GM12878 (cell line): ENCODE data around the gene SUSD6. TPM values are rescaled to one million over a fixed set of nuclear protein-coding genes. Genes with fewer than 3 reads are reported as not detected.

Source experiments
- ATAC-seq: fragments of 200-7000 bp; cut with Tn5 transposase; 3 replicates; pipeline ENCODE4 v1.9.1; 2020; ENCODE audit warnings: mild to moderate bottlenecking, moderate library complexity
- BruUV-seq: library from RNA; stranded (reverse); fragments of 400-500 nt; replicated peaks from 2 replicates; lab custom pipeline; 2021; lab: Mats Ljungman, UMichigan
- CTCF ChIA-PET: fragments of 300-600 bp; sonication (Branson Sonifier 250); formaldehyde crosslinking; extraction: SDS; loops from one replicate; lab custom pipeline; 2021; ENCODE audit warnings: inconsistent platforms; lab: Yijun Ruan, JAX
- POLR2A ChIA-PET: fragments of 350-600 bp; formaldehyde crosslinking; extraction: SDS; loops from one replicate; lab custom pipeline; 2021; ENCODE audit warnings: inconsistent platforms; lab: Charles Lee
- RAD21 ChIA-PET: fragments of 300-600 bp; sonication (Branson Sonifier 250); formaldehyde crosslinking; loops from one replicate; lab custom pipeline; 2023; ENCODE audit warnings: antibody characterized with exemption; ENCODE audit not compliant: unreplicated experiment; lab: Charles Lee
- SMC1A ChIA-PET: fragments of 300-600 bp; sonication (Branson Sonifier 250); formaldehyde crosslinking; loops from one replicate; lab custom pipeline; 2023; ENCODE audit not compliant: unreplicated experiment, uncharacterized antibody; lab: Charles Lee
- DNase-seq: peaks from one replicate; pipeline ENCODE4 v3.0.0-alpha.2; 2011; ENCODE audit warnings: low read depth, low spot score
- FAIRE-seq: peaks from 3 replicates; lab custom pipeline; 2011; peaks lifted over from hg19 to GRCh38; lab: Jason Lieb, UNC
- H2AFZ ChIP-seq: 2 replicates; pipeline ENCODE4 v1.6.0; 2011; ENCODE audit warnings: low read depth, low read length, control low read depth; ENCODE audit not compliant: control insufficient read depth
- H3K27ac ChIP-seq: 2 replicates; pipeline ENCODE4 v1.5.1; 2011; ENCODE audit warnings: control low read depth; ENCODE audit not compliant: control insufficient read depth, insufficient read depth
- H3K27me3 ChIP-seq, 2 experiments: replicated peaks in 1 of 2; 2 replicates each; pipeline versions ENCODE4 v1.6.0 to v1.6.1; 2011; ENCODE audit warnings: low read length in 1 of 2; ENCODE audit not compliant: control insufficient read depth in 2 of 2, insufficient read depth in 2 of 2
- H3K36me3 ChIP-seq, 2 experiments: 2 replicates each; pipeline ENCODE4 v1.5.1; 2011; ENCODE audit warnings: low read length in 1 of 2; ENCODE audit not compliant: control insufficient read depth in 2 of 2, insufficient read depth in 2 of 2
- H3K4me1 ChIP-seq: 2 replicates; pipeline ENCODE4 v1.6.1; 2011; ENCODE audit warnings: mild to moderate bottlenecking, low read length, moderate library complexity, mixed read lengths; ENCODE audit not compliant: control insufficient read depth, insufficient read depth
- H3K4me2 ChIP-seq: 2 replicates; pipeline ENCODE4 v1.6.0; 2011; ENCODE audit warnings: control low read depth; ENCODE audit not compliant: control insufficient read depth, insufficient read depth
- H3K4me3 ChIP-seq: fragments of 200-600 bp; sonication (generic); 2 replicates; pipeline ENCODE4 v1.5.1; 2016
- H3K79me2 ChIP-seq: 2 replicates; pipeline ENCODE4 v1.6.0; 2011; ENCODE audit warnings: low read length; ENCODE audit not compliant: control insufficient read depth, insufficient read depth
- H3K9ac ChIP-seq: 2 replicates; pipeline ENCODE4 v1.8.0; 2011; ENCODE audit warnings: low read length, control low read depth, mixed read lengths; ENCODE audit not compliant: control insufficient read depth, insufficient read depth
- H3K9me3 ChIP-seq: replicated peaks from 3 replicates; pipeline ENCODE4 v1.5.1; 2011; ENCODE audit warnings: mild to moderate bottlenecking, low read length; ENCODE audit not compliant: control insufficient read depth, insufficient read depth
- H4K20me1 ChIP-seq: 2 replicates; pipeline ENCODE4 v1.6.0; 2011; ENCODE audit not compliant: control insufficient read depth, insufficient read depth
- CEBPB ChIP-seq, 2 experiments: fragments of 150-350 bp in 1 of 2; IDR thresholded peaks; 2 replicates each; pipeline ENCODE4 v1.6.1; 2012 to 2014; ENCODE audit warnings: low read depth in 2 of 2, low read length in 2 of 2, borderline replicate concordance in 1 of 2, inconsistent platforms in 1 of 2
- ETV6 ChIP-seq, 2 experiments: fragments of 450-650 bp in 1 of 2; IDR thresholded peaks in 1 of 2; conservative IDR thresholded peaks in 1 of 2; 2 replicates each; pipeline ENCODE4 v1.6.1; 2014; ENCODE audit warnings: antibody characterized with exemption in 1 of 2, borderline replicate concordance in 1 of 2, low read depth in 1 of 2, mild to moderate bottlenecking in 1 of 2, moderate library complexity in 1 of 2
- IKZF1 ChIP-seq: fragments of 450-650 bp; conservative IDR thresholded peaks from 2 replicates; pipeline ENCODE4 v1.6.1; 2017; ENCODE audit warnings: antibody characterized with exemption, mild to moderate bottlenecking
- JUNB ChIP-seq: IDR thresholded peaks from 2 replicates; pipeline ENCODE4 v1.6.1; 2016; ENCODE audit warnings: antibody characterized with exemption, mild to moderate bottlenecking
- KDM1A ChIP-seq: fragments of 200-600 bp; sonication (generic); IDR thresholded peaks from 2 replicates; pipeline ENCODE4 v1.6.1; 2016; ENCODE audit warnings: borderline replicate concordance
- NFIC ChIP-seq: IDR thresholded peaks from 2 replicates; pipeline ENCODE4 v1.6.1; 2012; ENCODE audit warnings: low read depth, mild to moderate bottlenecking, inconsistent platforms, low read length, moderate library complexity
- NR2C2 ChIP-seq: IDR thresholded peaks from 2 replicates; pipeline ENCODE4 v1.6.1; 2011; ENCODE audit warnings: borderline replicate concordance, low read depth; ENCODE audit not compliant: control insufficient read depth, insufficient read length
- NRF1 ChIP-seq: conservative IDR thresholded peaks from 2 replicates; pipeline ENCODE4 v1.6.1; 2011; ENCODE audit warnings: mild to moderate bottlenecking, low read depth, low read length, improper control_type of control experiment
- POLR2AphosphoS2 ChIP-seq: IDR thresholded peaks from 2 replicates; pipeline ENCODE4 v1.6.1; 2011; ENCODE audit warnings: low read depth, mild to moderate bottlenecking, low read length, improper control_type of control experiment, moderate library complexity
- RBBP5 ChIP-seq: fragments of 200-600 bp; sonication (generic); conservative IDR thresholded peaks from 2 replicates; pipeline ENCODE4 v1.6.1; 2016
- RCOR1 ChIP-seq: conservative IDR thresholded peaks from 2 replicates; pipeline ENCODE4 v1.6.1; 2012; ENCODE audit warnings: low read depth, low read length, improper control_type of control experiment
- SMARCA5 ChIP-seq: fragments of 450-650 bp; IDR thresholded peaks from 2 replicates; pipeline ENCODE4 v1.6.1; 2017; ENCODE audit warnings: mild to moderate bottlenecking
- SP1 ChIP-seq: IDR thresholded peaks from one replicate; pipeline ENCODE4 v1.6.1; 2011; ENCODE audit warnings: low read depth, low read length
- SPI1 ChIP-seq: IDR thresholded peaks from 2 replicates; pipeline ENCODE4 v1.6.1; 2011; ENCODE audit warnings: low read depth, mild to moderate bottlenecking, low read length, moderate library complexity, borderline replicate concordance; ENCODE audit not compliant: insufficient read depth
- SREBF2 ChIP-seq: IDR thresholded peaks from 2 replicates; pipeline ENCODE4 v1.6.1; 2012; ENCODE audit warnings: mild to moderate bottlenecking, low read length
- YBX1 ChIP-seq: fragments of 450-650 bp; IDR thresholded peaks from 2 replicates; pipeline ENCODE4 v1.6.1; 2016; ENCODE audit warnings: antibody characterized with exemption
- ZZZ3 ChIP-seq: IDR thresholded peaks from 2 replicates; pipeline ENCODE4 v1.6.1; 2011; ENCODE audit warnings: low read depth; ENCODE audit not compliant: control insufficient read depth, insufficient read length
- WGBS: methylation state at CpG from one replicate; pipeline ENCODE4 v1.1.6; 2016; ENCODE audit warnings: low lambda C conversion rate; ENCODE audit not compliant: insufficient replicate concordance, insufficient coverage; ENCODE audit errors: missing lambda C conversion rate; 5-methylcytosine and 5-hydroxymethylcytosine counted together
- in situ Hi-C: fragments of 300-500 bp; cut with MboI; formaldehyde crosslinking; loops from 9 replicates; pipeline ENCODE4 v1.14.3; 2018; ENCODE audit warnings: mixed read lengths
- intact Hi-C: fragments of 100-400 bp; cut with micrococcal nuclease; formaldehyde crosslinking; loops from one replicate; pipeline ENCODE4 v1.14.2; 2022; ENCODE audit not compliant: unreplicated experiment
- polyA plus RNA-seq, 11 experiments: library from polyadenylated mRNA; depleted of rRNA in 4 of 11; unstranded in 6 of 11; stranded (reverse) in 5 of 11; fragments of >200 nt; fragmentation: Nextera tagmentation in 4 of 11; fragmentation: Illumina TruSeq in 1 of 11; extraction: Ambion mirVana in 4 of 11; extraction: Trizol in 1 of 11; gene quantifications; 1 replicate in 1 of 11; 2 replicates in 10 of 11; pipeline versions ENCODE4 v1.2.1 to v1.2.3, GENCODE V29; 2011 to 2016; ENCODE audit warnings: inconsistent platforms in 2 of 11, missing spikeins in 2 of 11, low read depth in 1 of 11
- total RNA-seq, 4 experiments: library from RNA; depleted of rRNA in 3 of 4; stranded (reverse); fragments of >200 nt in 3 of 4; fragmentation: Illumina TruSeq in 1 of 4; extraction: Trizol in 1 of 4; gene quantifications; 2 replicates each; pipeline versions ENCODE4 v1.2.1 to v1.2.3, GENCODE V29; 2013 to 2021
- TF ChIP-seq, protein P1 (sequence below), 3 experiments: IDR thresholded peaks in 2 of 3; conservative IDR thresholded peaks in 1 of 3; 2 replicates each; pipeline ENCODE4 v1.5.1; 2011; ENCODE audit warnings: low read depth in 3 of 3, low read length in 3 of 3, mild to moderate bottlenecking in 3 of 3, control low read depth in 2 of 3, moderate library complexity in 2 of 3, inconsistent platforms in 1 of 3, mixed read lengths in 1 of 3; ENCODE audit not compliant: control insufficient read depth in 2 of 3, insufficient read depth in 1 of 3; ENCODE audit errors: extremely low read depth in 1 of 3
- TF ChIP-seq, protein P2 (sequence below): fragments of 450-650 bp; IDR thresholded peaks from 2 replicates; pipeline ENCODE4 v1.6.1; 2017; ENCODE audit warnings: mild to moderate bottlenecking, moderate library complexity

SUSD6 gene
- total and polyA plus RNA-seq, 10 of the 15 experiments (the other 5 are each of a cell fraction or from before 2014, with no cell fraction given), result 6.6 to 39.8 (median 20.2) TPM

DNA sequence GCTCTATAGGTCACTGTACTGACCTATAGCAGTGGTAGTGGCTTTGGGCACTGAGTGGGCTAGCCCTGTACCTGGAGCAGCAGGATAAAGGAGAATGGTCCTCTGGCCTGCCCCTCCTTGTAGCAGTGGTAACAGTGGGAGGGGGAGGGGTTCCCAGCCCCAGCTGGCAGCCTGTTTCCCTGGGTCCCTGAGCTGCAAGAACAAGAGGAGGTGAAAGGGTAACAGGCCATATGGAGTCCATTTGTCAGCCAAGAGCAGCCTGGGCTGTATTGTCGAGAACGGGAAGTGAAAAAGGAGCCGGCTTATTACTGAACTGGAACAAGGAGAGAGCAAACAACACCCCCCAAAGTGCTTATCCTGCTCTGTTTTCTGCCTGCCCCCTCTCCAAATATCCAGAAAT, 81.7 kb downstream of the SUSD6 start:
- Histone ChIP-seq H3K4me2 (peak overlapping the region; percentile 56), H3K79me2 (peaks cover 77% of the 10 kb centered on the region), H3K27me3 (no peaks in the 10 kb centered on the region), H3K36me3 (peaks cover 0 to 6% of the 10 kb centered on the region in 2 experiments; a peak in 2 of 4 replicates), H2AFZ (no peak overlapping the region), H3K9ac (no peak overlapping the region), H3K4me1 (peaks cover 60% of the 10 kb centered on the region), H3K4me3 (no peak overlapping the region), H3K9me3 (no peaks in the 10 kb centered on the region), H4K20me1 (peaks cover 5% of the 10 kb centered on the region; the same call in 1 of the 2 replicates), H3K27ac (peak overlapping the region; percentile 86)
- ChIA-PET SMC1A (interaction anchor here (0.6 to 1.8 kb wide), 9 partner anchors 9 to 1012 kb away, joined by 3 to 7 read pairs (median 3); no protein-coding TSS in a partner anchor), POLR2A (interaction anchor here (1.7 kb wide), 1 partner anchor 39 kb away, joined by 3 read pairs; no protein-coding TSS in a partner anchor), RAD21 (interaction anchor here (1.0 to 1.8 kb wide), 6 partner anchors 19 to 88 kb away, joined by 3 to 6 read pairs (median 4); partner anchors contain the start of gene SUSD6), CTCF (interaction anchor here (1.0 to 1.7 kb wide), 6 partner anchors 8 to 86 kb away, joined by 3 to 7 read pairs (median 4); no protein-coding TSS in a partner anchor)
- intact Hi-C loops, result loop anchor here (5.0 kb wide), 1 partner anchor 76 kb away; no protein-coding TSS in a partner anchor
- 0% methylated on average over 3 of the region's 3 CpGs for WGBS
- ATAC-seq, result peak; percentile 85
- no TSS peak for BruUV-seq
- no peak for DNase-seq
- in situ Hi-C loops, result no loop called here
- FAIRE-seq, result peak; percentile 79
- TF ChIP-seq NFIC, result peak; percentile 10; the same call in 1 of the 2 replicates
- TF ChIP-seq, protein P1, sequence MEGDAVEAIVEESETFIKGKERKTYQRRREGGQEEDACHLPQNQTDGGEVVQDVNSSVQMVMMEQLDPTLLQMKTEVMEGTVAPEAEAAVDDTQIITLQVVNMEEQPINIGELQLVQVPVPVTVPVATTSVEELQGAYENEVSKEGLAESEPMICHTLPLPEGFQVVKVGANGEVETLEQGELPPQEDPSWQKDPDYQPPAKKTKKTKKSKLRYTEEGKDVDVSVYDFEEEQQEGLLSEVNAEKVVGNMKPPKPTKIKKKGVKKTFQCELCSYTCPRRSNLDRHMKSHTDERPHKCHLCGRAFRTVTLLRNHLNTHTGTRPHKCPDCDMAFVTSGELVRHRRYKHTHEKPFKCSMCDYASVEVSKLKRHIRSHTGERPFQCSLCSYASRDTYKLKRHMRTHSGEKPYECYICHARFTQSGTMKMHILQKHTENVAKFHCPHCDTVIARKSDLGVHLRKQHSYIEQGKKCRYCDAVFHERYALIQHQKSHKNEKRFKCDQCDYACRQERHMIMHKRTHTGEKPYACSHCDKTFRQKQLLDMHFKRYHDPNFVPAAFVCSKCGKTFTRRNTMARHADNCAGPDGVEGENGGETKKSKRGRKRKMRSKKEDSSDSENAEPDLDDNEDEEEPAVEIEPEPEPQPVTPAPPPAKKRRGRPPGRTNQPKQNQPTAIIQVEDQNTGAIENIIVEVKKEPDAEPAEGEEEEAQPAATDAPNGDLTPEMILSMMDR (IDR thresholded peaks at IDR 0.05 in 2 of 3, conservative IDR thresholded peaks at IDR 0.05 in 1 of 3; ENCODE audit: control insufficient read depth in 2 of 3, extremely low read depth in 1 of 3, insufficient read depth in 1 of 3, low read depth in 3 of 3, low read length in 3 of 3), result no peak
- no peak for TF ChIP-seq POLR2AphosphoS2
- no peak for TF ChIP-seq SREBF2
- peak; percentile 97 for TF ChIP-seq SPI1
- TF ChIP-seq ZZZ3, result no peak
- TF ChIP-seq, protein P2, sequence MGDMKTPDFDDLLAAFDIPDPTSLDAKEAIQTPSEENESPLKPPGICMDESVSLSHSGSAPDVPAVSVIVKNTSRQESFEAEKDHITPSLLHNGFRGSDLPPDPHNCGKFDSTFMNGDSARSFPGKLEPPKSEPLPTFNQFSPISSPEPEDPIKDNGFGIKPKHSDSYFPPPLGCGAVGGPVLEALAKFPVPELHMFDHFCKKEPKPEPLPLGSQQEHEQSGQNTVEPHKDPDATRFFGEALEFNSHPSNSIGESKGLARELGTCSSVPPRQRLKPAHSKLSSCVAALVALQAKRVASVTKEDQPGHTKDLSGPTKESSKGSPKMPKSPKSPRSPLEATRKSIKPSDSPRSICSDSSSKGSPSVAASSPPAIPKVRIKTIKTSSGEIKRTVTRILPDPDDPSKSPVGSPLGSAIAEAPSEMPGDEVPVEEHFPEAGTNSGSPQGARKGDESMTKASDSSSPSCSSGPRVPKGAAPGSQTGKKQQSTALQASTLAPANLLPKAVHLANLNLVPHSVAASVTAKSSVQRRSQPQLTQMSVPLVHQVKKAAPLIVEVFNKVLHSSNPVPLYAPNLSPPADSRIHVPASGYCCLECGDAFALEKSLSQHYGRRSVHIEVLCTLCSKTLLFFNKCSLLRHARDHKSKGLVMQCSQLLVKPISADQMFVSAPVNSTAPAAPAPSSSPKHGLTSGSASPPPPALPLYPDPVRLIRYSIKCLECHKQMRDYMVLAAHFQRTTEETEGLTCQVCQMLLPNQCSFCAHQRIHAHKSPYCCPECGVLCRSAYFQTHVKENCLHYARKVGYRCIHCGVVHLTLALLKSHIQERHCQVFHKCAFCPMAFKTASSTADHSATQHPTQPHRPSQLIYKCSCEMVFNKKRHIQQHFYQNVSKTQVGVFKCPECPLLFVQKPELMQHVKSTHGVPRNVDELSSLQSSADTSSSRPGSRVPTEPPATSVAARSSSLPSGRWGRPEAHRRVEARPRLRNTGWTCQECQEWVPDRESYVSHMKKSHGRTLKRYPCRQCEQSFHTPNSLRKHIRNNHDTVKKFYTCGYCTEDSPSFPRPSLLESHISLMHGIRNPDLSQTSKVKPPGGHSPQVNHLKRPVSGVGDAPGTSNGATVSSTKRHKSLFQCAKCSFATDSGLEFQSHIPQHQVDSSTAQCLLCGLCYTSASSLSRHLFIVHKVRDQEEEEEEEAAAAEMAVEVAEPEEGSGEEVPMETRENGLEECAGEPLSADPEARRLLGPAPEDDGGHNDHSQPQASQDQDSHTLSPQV, result peak; percentile 14; the same call in 1 of the 2 replicates
- TF ChIP-seq SP1, result no peak
- TF ChIP-seq NR2C2, result no peak
- TF ChIP-seq KDM1A, result no peak
- TF ChIP-seq YBX1, result no peak
- TF ChIP-seq SMARCA5, result no peak
- TF ChIP-seq CEBPB (IDR thresholded peaks at IDR 0.05; ENCODE audit: borderline replicate concordance in 1 of 2, low read depth in 2 of 2, low read length in 2 of 2), result no peak
- no peak for TF ChIP-seq NRF1
- peak in 1 of 2 experiments; percentile 21; a peak in 1 of 4 replicates for TF ChIP-seq ETV6 (conservative IDR thresholded peaks at IDR 0.05 in 1 of 2, IDR thresholded peaks at IDR 0.05 in 1 of 2; ENCODE audit: borderline replicate concordance in 1 of 2, low read depth in 1 of 2)
- TF ChIP-seq RCOR1, result no peak
- TF ChIP-seq IKZF1, result peak; percentile 77
- TF ChIP-seq RBBP5, result no peak
- no peak for TF ChIP-seq JUNB
